ENCODE measurements around the gene CXorf38. TPM values are rescaled to one million over a fixed set of nuclear protein-coding genes. Genes with fewer than 3 reads are reported as not detected.

Gene CXorf38
- polyA plus RNA-seq, 2 of the 4 experiments (the other 2 are of a cell fraction): 9.8 to 14.3 TPM

- TF ChIP-seq SREBF2 (IDR thresholded peaks at IDR 0.05): no peak
Measured at GRCh38 chrX:40684092-40684491, 36.7 kb upstream of the CXorf38 start (continued).

- FAIRE-seq (no peak), ATAC-seq (no peak), DNase-seq (ENCODE audit: low read depth in 1 of 2, low spot score in 1 of 2) (no peak)
- CTCF ChIA-PET: interaction anchor here (0.7 to 2.0 kb wide), 2 partner anchors 32 to 111 kb away, joined by 3 to 6 read pairs; no protein-coding TSS in a partner anchor
- Histone ChIP-seq H3K9me3 (no peaks in the 10 kb centered on the region), H3K27ac (no peak overlapping the region), H3K4me3 (no peak overlapping the region), H3K4me2 (no peak overlapping the region), H3K4me1 (no peaks in the 10 kb centered on the region)
- WGBS (ENCODE audit: missing lambda C conversion rate): 92% methylated on average over 3 of the region's 3 CpGs
- TF ChIP-seq EHF (CRISPR knock-in tag; IDR thresholded peaks at IDR 0.05): no peak
- no peak for TF ChIP-seq FOSB (CRISPR knock-in tag; IDR thresholded peaks at IDR 0.05)
- no peak for TF ChIP-seq EHMT2 (IDR thresholded peaks at IDR 0.05; ENCODE audit: low read depth)
- no peak for TF ChIP-seq SMC3 (IDR thresholded peaks at IDR 0.05)
- TF ChIP-seq ZNF302 (CRISPR knock-in tag; IDR thresholded peaks at IDR 0.05): no peak
- TF ChIP-seq MAX (IDR thresholded peaks at IDR 0.05): no peak
- TF ChIP-seq BCL3 (IDR thresholded peaks at IDR 0.05): no peak
- no peak for TF ChIP-seq BHLHE40 (IDR thresholded peaks at IDR 0.05; ENCODE audit: low read depth, low read length)
- POLR2A ChIA-PET: no interaction called here
Measured at GRCh38 chrX:40683245-40683644, 35.9 kb upstream of the CXorf38 start.

GRCh38 chrX:40671126-40671525 lies 23.8 kb upstream of the CXorf38 start:
- H3K9me3 ChIP-seq: no peaks in the 10 kb centered on the region
- no peaks in the 10 kb centered on the region for H3K4me1 ChIP-seq
- FAIRE-seq: no peak
- no peak for ATAC-seq
- no peak for DNase-seq (ENCODE audit: low read depth in 1 of 2, low spot score in 1 of 2)
- ChIA-PET CTCF (interaction anchor here (0.8 kb wide), 1 partner anchor 18 kb away, joined by 3 read pairs; no protein-coding TSS in a partner anchor), POLR2A (no interaction called here)
- 78% methylated on average over 6 of the region's 6 CpGs for WGBS (ENCODE audit: missing lambda C conversion rate)
- TF ChIP-seq NFE2L2 (conservative IDR thresholded peaks at IDR 0.05; ENCODE audit: low read length) (no peak), HOXB5 (CRISPR knock-in tag; IDR thresholded peaks at IDR 0.05) (no peak), HES2 (IDR thresholded peaks at IDR 0.05) (no peak), RAD21 (conservative IDR thresholded peaks at IDR 0.05 in 1 of 2, IDR thresholded peaks at IDR 0.05 in 1 of 2) (no peak), JUNB (IDR thresholded peaks at IDR 0.05) (no peak), POLR2A (IDR thresholded peaks at IDR 0.05; ENCODE audit: low read length) (no peak), GATA3 (IDR thresholded peaks at IDR 0.05; ENCODE audit: borderline replicate concordance) (no peak), ESRRA (IDR thresholded peaks at IDR 0.05; ENCODE audit: borderline replicate concordance, low read length) (no peak), HOXA7 (CRISPR knock-in tag; IDR thresholded peaks at IDR 0.05) (no peak), KDM1A (IDR thresholded peaks at IDR 0.05; ENCODE audit: low read depth) (no peak), NPAS2 (CRISPR knock-in tag; IDR thresholded peaks at IDR 0.05; ENCODE audit: borderline replicate concordance) (no peak), KDM5A (IDR thresholded peaks at IDR 0.05) (no peak), CHD4 (IDR thresholded peaks at IDR 0.05; ENCODE audit: borderline replicate concordance) (no peak), NR3C1 (IDR thresholded peaks at IDR 0.05) (no peak), HEYL (CRISPR knock-in tag; IDR thresholded peaks at IDR 0.05) (no peak)
- TF ChIP-seq, protein P1, sequence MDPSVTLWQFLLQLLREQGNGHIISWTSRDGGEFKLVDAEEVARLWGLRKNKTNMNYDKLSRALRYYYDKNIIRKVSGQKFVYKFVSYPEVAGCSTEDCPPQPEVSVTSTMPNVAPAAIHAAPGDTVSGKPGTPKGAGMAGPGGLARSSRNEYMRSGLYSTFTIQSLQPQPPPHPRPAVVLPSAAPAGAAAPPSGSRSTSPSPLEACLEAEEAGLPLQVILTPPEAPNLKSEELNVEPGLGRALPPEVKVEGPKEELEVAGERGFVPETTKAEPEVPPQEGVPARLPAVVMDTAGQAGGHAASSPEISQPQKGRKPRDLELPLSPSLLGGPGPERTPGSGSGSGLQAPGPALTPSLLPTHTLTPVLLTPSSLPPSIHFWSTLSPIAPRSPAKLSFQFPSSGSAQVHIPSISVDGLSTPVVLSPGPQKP (IDR thresholded peaks at IDR 0.05; ENCODE audit: low read depth, low read length): no peak
- TF ChIP-seq, protein P2, sequence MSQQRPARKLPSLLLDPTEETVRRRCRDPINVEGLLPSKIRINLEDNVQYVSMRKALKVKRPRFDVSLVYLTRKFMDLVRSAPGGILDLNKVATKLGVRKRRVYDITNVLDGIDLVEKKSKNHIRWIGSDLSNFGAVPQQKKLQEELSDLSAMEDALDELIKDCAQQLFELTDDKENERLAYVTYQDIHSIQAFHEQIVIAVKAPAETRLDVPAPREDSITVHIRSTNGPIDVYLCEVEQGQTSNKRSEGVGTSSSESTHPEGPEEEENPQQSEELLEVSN (IDR thresholded peaks at IDR 0.05; ENCODE audit: borderline replicate concordance, low read depth): no peak
- TF ChIP-seq, protein P3, sequence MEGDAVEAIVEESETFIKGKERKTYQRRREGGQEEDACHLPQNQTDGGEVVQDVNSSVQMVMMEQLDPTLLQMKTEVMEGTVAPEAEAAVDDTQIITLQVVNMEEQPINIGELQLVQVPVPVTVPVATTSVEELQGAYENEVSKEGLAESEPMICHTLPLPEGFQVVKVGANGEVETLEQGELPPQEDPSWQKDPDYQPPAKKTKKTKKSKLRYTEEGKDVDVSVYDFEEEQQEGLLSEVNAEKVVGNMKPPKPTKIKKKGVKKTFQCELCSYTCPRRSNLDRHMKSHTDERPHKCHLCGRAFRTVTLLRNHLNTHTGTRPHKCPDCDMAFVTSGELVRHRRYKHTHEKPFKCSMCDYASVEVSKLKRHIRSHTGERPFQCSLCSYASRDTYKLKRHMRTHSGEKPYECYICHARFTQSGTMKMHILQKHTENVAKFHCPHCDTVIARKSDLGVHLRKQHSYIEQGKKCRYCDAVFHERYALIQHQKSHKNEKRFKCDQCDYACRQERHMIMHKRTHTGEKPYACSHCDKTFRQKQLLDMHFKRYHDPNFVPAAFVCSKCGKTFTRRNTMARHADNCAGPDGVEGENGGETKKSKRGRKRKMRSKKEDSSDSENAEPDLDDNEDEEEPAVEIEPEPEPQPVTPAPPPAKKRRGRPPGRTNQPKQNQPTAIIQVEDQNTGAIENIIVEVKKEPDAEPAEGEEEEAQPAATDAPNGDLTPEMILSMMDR (IDR thresholded peaks at IDR 0.05): no peak
- TF ChIP-seq, protein P4, sequence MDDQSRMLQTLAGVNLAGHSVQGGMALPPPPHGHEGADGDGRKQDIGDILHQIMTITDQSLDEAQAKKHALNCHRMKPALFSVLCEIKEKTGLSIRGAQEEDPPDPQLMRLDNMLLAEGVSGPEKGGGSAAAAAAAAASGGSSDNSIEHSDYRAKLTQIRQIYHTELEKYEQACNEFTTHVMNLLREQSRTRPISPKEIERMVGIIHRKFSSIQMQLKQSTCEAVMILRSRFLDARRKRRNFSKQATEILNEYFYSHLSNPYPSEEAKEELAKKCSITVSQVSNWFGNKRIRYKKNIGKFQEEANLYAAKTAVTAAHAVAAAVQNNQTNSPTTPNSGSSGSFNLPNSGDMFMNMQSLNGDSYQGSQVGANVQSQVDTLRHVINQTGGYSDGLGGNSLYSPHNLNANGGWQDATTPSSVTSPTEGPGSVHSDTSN (IDR thresholded peaks at IDR 0.05): no peak
- H3K4me3 ChIP-seq: no peak overlapping the region
- H3K27ac ChIP-seq: no peak overlapping the region
- no peak overlapping the region for H3K4me2 ChIP-seq
